NCI-H510A treated with DMSO at 0.1 percent for 48 hours (cell line): ENCODE data around the gene FKBP1C.
"Not testable (repeated sequence)": the region's sequence is repeated elsewhere in the genome, so short reads cannot be mapped to it uniquely, and the experiment has no call there.

Source experiments
- DNase-seq: peaks from one replicate; lab custom pipeline; 2025; lab: John Stamatoyannopoulos, UW

FKBP1C gene

DNA sequence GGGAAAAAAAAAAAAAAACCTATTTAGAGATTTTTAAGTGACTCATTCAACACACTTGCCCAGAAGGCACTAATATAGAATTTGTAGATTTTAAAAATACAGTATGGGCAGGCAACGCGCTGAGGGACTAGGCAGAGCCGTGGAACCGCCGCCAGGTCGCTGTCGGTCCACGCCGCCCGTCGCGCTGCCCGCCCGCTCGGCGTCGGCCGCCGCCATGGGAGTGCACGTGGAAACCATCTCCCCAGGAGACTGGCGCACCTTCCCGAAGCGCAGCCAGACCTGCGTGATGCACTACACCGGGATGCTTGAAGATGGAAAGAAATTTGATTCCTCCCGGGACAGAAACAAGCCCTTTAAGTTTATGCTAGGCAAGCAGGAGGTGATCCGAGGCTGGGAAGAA is at the start of gene FKBP1C:
TSS of gene FKBP1C (plus strand) at position 127 of the 400 bp plus-strand sequence.
- not testable (repeated sequence) for DNase-seq

GRCh38 chr6:63164047-63164803 is 47.0 kb upstream of the FKBP1C start:
- DNase-seq: not testable (repeated sequence)

DNA sequence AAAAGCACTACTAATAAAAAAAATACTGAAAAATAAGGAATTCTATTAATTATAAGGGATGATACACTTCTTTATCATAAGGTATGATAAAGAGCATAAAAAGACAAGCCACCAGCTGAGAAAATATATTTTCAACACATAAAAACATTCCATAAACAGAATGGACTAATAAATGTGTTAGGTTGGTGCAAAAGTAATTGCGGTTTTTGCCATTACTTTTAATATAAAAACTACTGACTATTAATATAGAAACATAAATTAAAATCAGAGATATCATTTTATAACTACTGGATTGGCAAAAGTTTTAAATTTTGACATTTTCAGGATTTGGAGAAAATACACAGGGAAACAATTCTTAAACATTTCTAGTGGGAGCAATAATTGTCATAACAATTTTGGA is 37.1 kb upstream of the FKBP1C start:
- no peak for DNase-seq

DNA sequence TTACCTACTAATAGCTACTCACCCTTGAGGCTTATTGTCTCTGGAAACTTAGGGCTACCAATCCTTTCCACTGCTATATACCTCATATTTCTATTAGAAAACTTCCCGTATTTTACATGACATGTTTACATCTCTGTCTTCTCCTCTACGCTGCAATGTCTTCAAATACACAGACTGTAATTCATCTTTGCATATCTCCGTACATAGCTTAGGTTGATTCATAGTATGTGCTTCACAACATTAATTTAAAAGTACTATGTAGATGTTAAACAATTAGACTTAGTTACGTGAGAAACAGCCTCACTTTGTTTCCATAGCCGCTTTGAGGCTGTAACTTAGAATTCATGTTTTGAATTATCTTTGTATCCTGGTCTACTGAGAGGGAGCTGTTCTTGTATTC is 35.1 kb upstream of the FKBP1C start:
- no peak for DNase-seq

GRCh38 chr6:63180367-63180766 is 30.9 kb upstream of the FKBP1C start:
- no peak for DNase-seq

- no peak for DNase-seq
These were observed 24.3 kb upstream of the FKBP1C start for GRCh38 chr6:63186970-63187369.

GRCh38 chr6:63188828-63189227 is 22.4 kb upstream of the FKBP1C start:
- DNase-seq: no peak

GRCh38 chr6:63193324-63193723 is 17.9 kb upstream of the FKBP1C start:
- no peak for DNase-seq

DNA sequence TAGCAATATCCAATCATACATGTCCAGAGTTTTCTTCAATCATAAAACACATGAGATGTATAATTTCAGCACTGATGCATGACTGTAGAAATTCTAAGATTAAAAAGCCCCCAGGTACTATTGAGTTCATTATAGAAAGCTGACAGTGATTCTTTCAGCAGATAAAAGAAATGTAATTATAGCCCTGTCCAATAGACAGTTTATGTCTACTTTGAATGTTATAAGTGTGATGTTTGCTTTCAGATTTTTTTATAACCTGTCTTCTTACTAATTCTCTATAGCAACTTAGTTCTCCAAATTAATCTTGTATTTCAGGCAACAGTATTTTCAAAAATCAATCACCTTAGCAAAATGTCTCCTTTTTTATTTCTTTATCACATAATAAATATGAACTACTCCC is 13.5 kb upstream of the FKBP1C start:
- no peak for DNase-seq

DNA sequence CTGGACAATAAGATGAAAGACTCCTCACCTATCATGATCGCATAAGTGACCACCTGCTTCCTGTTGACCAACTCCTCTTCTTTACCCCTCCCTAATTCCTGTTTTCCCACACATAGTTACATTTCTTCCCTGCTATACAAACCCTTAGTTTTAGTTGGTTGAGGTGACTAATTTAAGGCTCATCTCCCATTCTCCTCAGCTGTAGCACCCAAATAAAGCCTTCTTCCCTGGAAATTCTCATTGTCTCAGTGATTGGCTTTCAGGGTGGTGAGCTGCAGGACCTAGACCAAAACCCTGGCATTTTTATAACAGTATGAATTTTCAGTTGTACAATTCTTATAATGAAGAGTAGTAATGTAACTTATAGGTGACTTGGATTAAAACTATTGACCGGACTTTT is 2.1 kb downstream of the FKBP1C start:
- no peak for DNase-seq

DNA sequence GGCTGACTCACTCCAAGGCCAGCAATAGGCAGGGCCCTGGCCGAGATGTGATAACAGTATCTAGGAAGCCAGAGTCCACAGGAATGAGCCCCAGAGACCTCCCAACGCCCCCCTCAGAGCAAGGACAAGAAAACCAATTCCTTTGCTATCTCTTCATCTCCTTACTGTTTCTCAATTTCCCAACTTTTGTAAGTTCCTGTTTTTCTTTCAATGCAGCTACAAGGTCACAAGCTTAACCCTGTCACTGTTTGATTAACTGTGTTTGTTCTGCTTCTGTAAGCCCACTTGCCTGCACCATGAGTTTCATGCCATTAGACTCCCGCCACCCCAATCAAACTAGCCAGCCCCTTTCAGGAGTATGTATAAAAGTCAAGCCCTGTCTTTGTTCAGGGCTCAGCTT is 3.5 kb downstream of the FKBP1C start:
- DNase-seq: no peak

GRCh38 chr6:63224179-63224578 is 12.9 kb downstream of the FKBP1C start:
- no peak for DNase-seq

DNA sequence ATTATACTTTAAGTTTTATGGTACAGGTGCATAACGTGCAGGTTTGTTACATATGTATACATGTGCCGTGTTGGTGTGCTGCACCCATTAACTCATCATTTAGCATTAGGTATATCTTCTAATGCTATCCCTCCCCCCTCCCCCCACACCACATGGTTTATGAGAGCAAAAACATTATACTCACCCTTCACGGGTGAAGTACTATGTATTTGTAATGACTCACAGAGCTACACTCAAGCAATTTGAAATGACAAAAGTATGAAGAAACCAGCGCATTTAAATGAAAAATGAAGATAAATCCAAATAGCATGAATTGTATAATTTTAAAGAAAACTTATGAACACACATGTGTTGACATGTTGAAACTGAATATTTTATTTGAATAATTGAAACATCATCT is 14.7 kb downstream of the FKBP1C start:
- not testable (repeated sequence) for DNase-seq

GRCh38 chr6:63227928-63228894 is 16.9 kb downstream of the FKBP1C start:
- DNase-seq: not testable (repeated sequence)

DNA sequence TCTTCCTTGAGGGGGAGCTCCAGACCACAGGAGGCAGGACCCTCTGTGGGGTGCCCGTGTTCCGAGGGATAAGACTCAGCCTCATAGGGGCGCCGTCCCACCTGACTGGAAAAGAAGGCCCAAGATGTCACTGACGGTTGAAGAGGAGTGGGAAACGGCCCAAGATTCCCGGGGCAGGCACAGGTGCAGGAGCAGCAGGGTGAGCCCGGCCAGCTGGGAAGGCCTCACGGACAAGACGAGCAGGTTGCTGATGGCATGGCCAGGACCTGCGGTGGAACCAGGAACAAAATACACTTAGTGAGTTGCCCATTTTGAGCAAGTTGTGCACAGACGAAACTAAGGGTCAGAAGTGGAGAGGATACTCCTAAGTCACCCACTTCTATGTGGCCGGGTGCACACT is 18.8 kb downstream of the FKBP1C start:
- DNase-seq: not testable (repeated sequence)

GRCh38 chr6:63230511-63230910 is 19.2 kb downstream of the FKBP1C start:
- not testable (repeated sequence) for DNase-seq

GRCh38 chr6:63236398-63236817 is 25.1 kb downstream of the FKBP1C start:
- DNase-seq: no peak

- DNase-seq: no peak
These were observed 34.2 kb downstream of the FKBP1C start for GRCh38 chr6:63245420-63245819.

GRCh38 chr6:63245909-63246308 is 34.6 kb downstream of the FKBP1C start:
- no peak for DNase-seq

- DNase-seq: no peak
These were observed 35.3 kb downstream of the FKBP1C start for GRCh38 chr6:63246581-63246980.

DNA sequence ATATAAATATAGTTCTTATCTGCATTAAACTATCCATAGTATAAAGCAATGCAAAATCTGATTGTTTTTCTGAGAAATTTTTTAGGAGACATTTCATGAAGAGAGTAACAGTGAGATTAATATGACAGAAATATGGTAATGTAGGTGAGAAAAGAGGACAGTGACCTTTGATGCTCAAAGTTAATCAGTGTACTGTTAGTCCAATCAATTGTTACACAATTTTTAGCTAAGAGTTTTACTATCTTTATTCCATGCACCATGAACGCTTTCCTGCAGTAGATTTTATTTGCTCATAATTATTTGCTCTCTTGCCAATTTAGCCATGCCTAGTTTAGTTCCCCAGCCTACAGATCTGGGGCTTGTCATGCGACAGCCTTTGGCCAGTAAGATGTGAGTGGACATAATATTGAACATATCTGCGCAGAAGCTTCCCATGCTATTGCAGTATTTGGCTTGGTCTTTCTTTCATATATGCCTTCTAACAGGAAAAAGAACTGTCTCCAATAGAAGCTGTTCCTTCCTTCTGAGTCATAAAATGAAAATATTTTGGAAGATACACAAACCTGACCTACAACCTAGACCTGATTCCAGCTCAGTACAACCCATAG is 38.7 kb downstream of the FKBP1C start:
- DNase-seq: no peak

DNA sequence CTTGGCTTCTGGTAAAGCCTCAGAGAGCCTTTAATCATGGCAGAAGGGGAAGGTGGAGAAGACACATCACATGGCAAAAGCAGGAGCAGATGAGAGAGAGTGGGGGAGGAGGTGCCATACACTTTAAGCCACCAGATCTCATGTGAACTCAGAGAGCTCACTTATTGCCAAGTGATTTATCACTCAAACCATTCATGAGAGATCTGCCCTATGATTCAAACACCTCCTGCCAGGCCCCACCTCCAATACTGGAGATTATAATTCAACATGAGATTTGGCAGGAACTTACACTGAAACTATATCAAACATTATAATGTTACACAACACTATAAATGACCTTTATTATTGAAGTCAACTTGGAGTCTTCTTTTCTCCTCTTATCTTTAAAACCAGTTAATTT is 47.9 kb downstream of the FKBP1C start:
- no peak for DNase-seq

GRCh38 chr6:63261820-63262219 is 50.6 kb downstream of the FKBP1C start:
- no peak for DNase-seq
